ENCODE results near the gene SPNS2.

GRCh38 chr17:4582691-4583090, 84.0 kb downstream of the SPNS2 start:
- TF ChIP-seq POU6F1 (CRISPR knock-in tag; IDR thresholded peaks at IDR 0.05; ENCODE audit: borderline replicate concordance, low read depth) (no peak), BACH2 (CRISPR knock-in tag; IDR thresholded peaks at IDR 0.05; ENCODE audit: borderline replicate concordance) (no peak)
